GM12878 (cell line): ENCODE measurements around the gene PPP2R2B. TPM values are rescaled to one million over a fixed set of nuclear protein-coding genes. Genes with fewer than 3 reads are reported as not detected.

Source experiments
- ATAC-seq: fragments of 200-7000 bp; cut with Tn5 transposase; 3 replicates; pipeline ENCODE4 v1.9.1; 2020; ENCODE audit warnings: mild to moderate bottlenecking, moderate library complexity
- BruUV-seq: library from RNA; stranded (reverse); fragments of 400-500 nt; replicated peaks from 2 replicates; lab custom pipeline; 2021; lab: Mats Ljungman, UMichigan
- CTCF ChIA-PET: fragments of 300-600 bp; sonication (Branson Sonifier 250); formaldehyde crosslinking; extraction: SDS; loops from one replicate; lab custom pipeline; 2021; ENCODE audit warnings: inconsistent platforms; lab: Yijun Ruan, JAX
- POLR2A ChIA-PET: fragments of 350-600 bp; formaldehyde crosslinking; extraction: SDS; loops from one replicate; lab custom pipeline; 2021; ENCODE audit warnings: inconsistent platforms; lab: Charles Lee
- RAD21 ChIA-PET: fragments of 300-600 bp; sonication (Branson Sonifier 250); formaldehyde crosslinking; loops from one replicate; lab custom pipeline; 2023; ENCODE audit warnings: antibody characterized with exemption; ENCODE audit not compliant: unreplicated experiment; lab: Charles Lee
- SMC1A ChIA-PET: fragments of 300-600 bp; sonication (Branson Sonifier 250); formaldehyde crosslinking; loops from one replicate; lab custom pipeline; 2023; ENCODE audit not compliant: unreplicated experiment, uncharacterized antibody; lab: Charles Lee
- DNase-seq: peaks from one replicate; pipeline ENCODE4 v3.0.0-alpha.2; 2011; ENCODE audit warnings: low read depth, low spot score
- FAIRE-seq: peaks from 3 replicates; lab custom pipeline; 2011; peaks lifted over from hg19 to GRCh38; lab: Jason Lieb, UNC
- H2AFZ ChIP-seq: 2 replicates; pipeline ENCODE4 v1.6.0; 2011; ENCODE audit warnings: low read depth, low read length, control low read depth; ENCODE audit not compliant: control insufficient read depth
- H3K27ac ChIP-seq: 2 replicates; pipeline ENCODE4 v1.5.1; 2011; ENCODE audit warnings: control low read depth; ENCODE audit not compliant: control insufficient read depth, insufficient read depth
- H3K27me3 ChIP-seq, 2 experiments: replicated peaks in 1 of 2; 2 replicates each; pipeline versions ENCODE4 v1.6.0 to v1.6.1; 2011; ENCODE audit warnings: low read length in 1 of 2; ENCODE audit not compliant: control insufficient read depth in 2 of 2, insufficient read depth in 2 of 2
- H3K36me3 ChIP-seq, 2 experiments: 2 replicates each; pipeline ENCODE4 v1.5.1; 2011; ENCODE audit warnings: low read length in 1 of 2; ENCODE audit not compliant: control insufficient read depth in 2 of 2, insufficient read depth in 2 of 2
- H3K4me1 ChIP-seq: 2 replicates; pipeline ENCODE4 v1.6.1; 2011; ENCODE audit warnings: mild to moderate bottlenecking, low read length, moderate library complexity, mixed read lengths; ENCODE audit not compliant: control insufficient read depth, insufficient read depth
- H3K4me2 ChIP-seq: 2 replicates; pipeline ENCODE4 v1.6.0; 2011; ENCODE audit warnings: control low read depth; ENCODE audit not compliant: control insufficient read depth, insufficient read depth
- H3K4me3 ChIP-seq: fragments of 200-600 bp; sonication (generic); 2 replicates; pipeline ENCODE4 v1.5.1; 2016
- H3K79me2 ChIP-seq: 2 replicates; pipeline ENCODE4 v1.6.0; 2011; ENCODE audit warnings: low read length; ENCODE audit not compliant: control insufficient read depth, insufficient read depth
- H3K9ac ChIP-seq: 2 replicates; pipeline ENCODE4 v1.8.0; 2011; ENCODE audit warnings: low read length, control low read depth, mixed read lengths; ENCODE audit not compliant: control insufficient read depth, insufficient read depth
- H3K9me3 ChIP-seq: replicated peaks from 3 replicates; pipeline ENCODE4 v1.5.1; 2011; ENCODE audit warnings: mild to moderate bottlenecking, low read length; ENCODE audit not compliant: control insufficient read depth, insufficient read depth
- H4K20me1 ChIP-seq: 2 replicates; pipeline ENCODE4 v1.6.0; 2011; ENCODE audit not compliant: control insufficient read depth, insufficient read depth
- HDAC2 ChIP-seq: fragments of 200-600 bp; sonication (generic); IDR thresholded peaks from 2 replicates; pipeline ENCODE4 v1.6.1; 2017
- JUNB ChIP-seq: IDR thresholded peaks from 2 replicates; pipeline ENCODE4 v1.6.1; 2016; ENCODE audit warnings: antibody characterized with exemption, mild to moderate bottlenecking
- SUPT20H ChIP-seq: IDR thresholded peaks from 2 replicates; pipeline ENCODE4 v1.6.1; 2011; ENCODE audit warnings: low read depth, mild to moderate bottlenecking, low read length, moderate library complexity, borderline replicate concordance; ENCODE audit not compliant: control insufficient read depth
- WGBS: methylation state at CpG from one replicate; pipeline ENCODE4 v1.1.6; 2016; ENCODE audit warnings: low lambda C conversion rate; ENCODE audit not compliant: insufficient replicate concordance, insufficient coverage; ENCODE audit errors: missing lambda C conversion rate; 5-methylcytosine and 5-hydroxymethylcytosine counted together
- in situ Hi-C: fragments of 300-500 bp; cut with MboI; formaldehyde crosslinking; loops from 9 replicates; pipeline ENCODE4 v1.14.3; 2018; ENCODE audit warnings: mixed read lengths
- intact Hi-C: fragments of 100-400 bp; cut with micrococcal nuclease; formaldehyde crosslinking; loops from one replicate; pipeline ENCODE4 v1.14.2; 2022; ENCODE audit not compliant: unreplicated experiment
- polyA plus RNA-seq, 11 experiments: library from polyadenylated mRNA; depleted of rRNA in 4 of 11; unstranded in 6 of 11; stranded (reverse) in 5 of 11; fragments of >200 nt; fragmentation: Nextera tagmentation in 4 of 11; fragmentation: Illumina TruSeq in 1 of 11; extraction: Ambion mirVana in 4 of 11; extraction: Trizol in 1 of 11; gene quantifications; 1 replicate in 1 of 11; 2 replicates in 10 of 11; pipeline versions ENCODE4 v1.2.1 to v1.2.3, GENCODE V29; 2011 to 2016; ENCODE audit warnings: inconsistent platforms in 2 of 11, missing spikeins in 2 of 11, low read depth in 1 of 11
- total RNA-seq, 4 experiments: library from RNA; depleted of rRNA in 3 of 4; stranded (reverse); fragments of >200 nt in 3 of 4; fragmentation: Illumina TruSeq in 1 of 4; extraction: Trizol in 1 of 4; gene quantifications; 2 replicates each; pipeline versions ENCODE4 v1.2.1 to v1.2.3, GENCODE V29; 2013 to 2021

Gene PPP2R2B
- total and polyA plus RNA-seq, 10 of the 15 experiments (the other 5 are each of a cell fraction or from before 2014, with no cell fraction given) = not detected

- WGBS = 2% methylated on average over 3 of the region's 3 CpGs
These were observed 99.8 kb downstream of the PPP2R2B start for GRCh38 chr5:146778795-146779194.

GRCh38 chr5:146778261-146778660 is 100.3 kb downstream of the PPP2R2B start:
- Histone ChIP-seq H3K36me3 (no peaks in the 10 kb centered on the region), H3K79me2 (no peaks in the 10 kb centered on the region), H3K9me3 (no peaks in the 10 kb centered on the region), H3K4me1 (no peaks in the 10 kb centered on the region), H3K27ac (no peak overlapping the region), H3K4me3 (no peak overlapping the region), H2AFZ (no peak overlapping the region), H3K9ac (no peak overlapping the region), H3K4me2 (no peak overlapping the region), H3K27me3 (no peaks in the 10 kb centered on the region), H4K20me1 (no peaks in the 10 kb centered on the region)
- FAIRE-seq (no peak), DNase-seq (no peak), ATAC-seq (no peak)
- no peak for TF ChIP-seq SUPT20H
- BruUV-seq = no TSS peak
- intact Hi-C loops = no loop called here
- ChIA-PET POLR2A (no interaction called here), SMC1A (no interaction called here), CTCF (no interaction called here), RAD21 (no interaction called here)
- in situ Hi-C loops = no loop called here

More at GRCh38 chr5:146778795-146779194, 99.8 kb downstream of the PPP2R2B start:
- ChIA-PET SMC1A (no interaction called here), RAD21 (no interaction called here), CTCF (no interaction called here), POLR2A (no interaction called here)
- Histone ChIP-seq H3K4me3 (no peak overlapping the region), H3K4me1 (no peaks in the 10 kb centered on the region), H2AFZ (no peak overlapping the region), H3K9ac (no peak overlapping the region), H3K9me3 (no peaks in the 10 kb centered on the region), H3K79me2 (no peaks in the 10 kb centered on the region), H3K27me3 (no peaks in the 10 kb centered on the region), H3K27ac (no peak overlapping the region), H3K36me3 (no peaks in the 10 kb centered on the region), H4K20me1 (no peaks in the 10 kb centered on the region), H3K4me2 (no peak overlapping the region)
- TF ChIP-seq HDAC2 (no peak), JUNB (no peak)
- no peak for ATAC-seq
- no TSS peak for BruUV-seq
- no peak for DNase-seq
- no peak for FAIRE-seq
- intact Hi-C loops = no loop called here
- in situ Hi-C loops = no loop called here
